Activated naive CD4-positive, alpha-beta T cell treated with anti-CD3 and anti-CD28 coated beads for 36 hours (primary cell): ENCODE data around the gene YEATS2. TPM values are rescaled to one million over a fixed set of nuclear protein-coding genes. Genes with fewer than 3 reads are reported as not detected.
"Not testable (repeated sequence)": the region's sequence is repeated elsewhere in the genome, so short reads cannot be mapped to it uniquely, and the experiment has no call there.

Experiments used
- CTCF ChIA-PET: fragments of 350-600 bp; sonication (Branson Sonifier 250); formaldehyde crosslinking; loops from one replicate; lab custom pipeline; 2021; ENCODE audit warnings: antibody characterized with exemption; lab: Charles Lee
- DNase-seq: peaks from one replicate; pipeline ENCODE4 v3.0.0-alpha.2; 2020
- H3K27ac Mint-ChIP-seq: one replicate; pipeline ENCODE4 v1.8.0; 2021; ENCODE audit warnings: mild to moderate bottlenecking, mixed read lengths
- H3K27me3 Mint-ChIP-seq: one replicate; pipeline ENCODE4 v1.8.0; 2021; ENCODE audit warnings: low read depth, mixed read lengths
- H3K36me3 Mint-ChIP-seq: one replicate; pipeline ENCODE4 v1.8.0; 2021; ENCODE audit warnings: low read depth, mixed read lengths
- H3K4me1 Mint-ChIP-seq: one replicate; pipeline ENCODE4 v1.8.0; 2021; ENCODE audit warnings: low read depth, mixed read lengths
- H3K4me3 Mint-ChIP-seq: one replicate; pipeline ENCODE4 v1.8.0; 2021; ENCODE audit warnings: mild to moderate bottlenecking, moderate library complexity, mixed read lengths
- H3K9me3 Mint-ChIP-seq: one replicate; pipeline ENCODE4 v1.8.0; 2021; ENCODE audit warnings: mixed read lengths
- intact Hi-C: fragments of 100-400 bp; cut with micrococcal nuclease; formaldehyde crosslinking; loops from one replicate; pipeline ENCODE4 v1.15.1; 2023
- total RNA-seq, 2 experiments: library from RNA; stranded (reverse); gene quantifications; one replicate each; pipeline ENCODE4 v1.2.3, GENCODE V29; 2021

YEATS2 gene
- total RNA-seq = 10 to 100 TPM; 38.1 to 39.0 TPM

- Mint-ChIP-seq H3K27me3 (no peaks in the 10 kb centered on the region), H3K36me3 (peaks cover 16% of the 10 kb centered on the region), H3K27ac (peak within 1 kb of the TSS; percentile 91), H3K9me3 (no peaks in the 10 kb centered on the region), H3K4me1 (peaks cover 28% of the 10 kb centered on the region), H3K4me3 (peak within 1 kb of the TSS; percentile 80)
- DNase-seq = peak; percentile 79
- intact Hi-C loops = loop anchor here (1.0 to 5.0 kb wide), 7 partner anchors 61 to 552 kb away; partner anchors contain the start of genes EEF1AKMT4, KLHL6 and MCF2L2
- CTCF ChIA-PET = interaction anchor here (0.6 to 1.2 kb wide), 4 partner anchors 62 to 106 kb away, joined by 3 to 5 read pairs (median 4); no protein-coding TSS in a partner anchor
Observed at GRCh38 chr3:183697610-183698317, at the start of gene YEATS2. YEATS2 (plus strand) TSS chr3:183697797; CDS start chr3:183715163, 17,366 bp downstream.

- CTCF ChIA-PET = interaction anchor here (1.1 kb wide), 1 partner anchor 11 kb away, joined by 3 read pairs; no protein-coding TSS in a partner anchor
- intact Hi-C loops = no loop called here
- Mint-ChIP-seq H3K4me1 (no peaks in the 10 kb centered on the region), H3K36me3 (peaks cover 48% of the 10 kb centered on the region), H3K4me3 (no peak overlapping the region), H3K27me3 (no peaks in the 10 kb centered on the region), H3K9me3 (peaks cover 25% of the 10 kb centered on the region), H3K27ac (no peak overlapping the region)
- DNase-seq = no peak
Observed at GRCh38 chr3:183650554-183650953, 47.0 kb upstream of the YEATS2 start.

GRCh38 chr3:183653209-183654064 is 44.2 kb upstream of the YEATS2 start:
- H3K27me3 Mint-ChIP-seq = no peaks in the 10 kb centered on the region
- CTCF ChIA-PET = no interaction called here
- H3K9me3 Mint-ChIP-seq = peaks cover 27% of the 10 kb centered on the region
- peaks cover 5% of the 10 kb centered on the region for H3K4me1 Mint-ChIP-seq
- peak; percentile 15 for DNase-seq
- intact Hi-C loops = no loop called here
- no peak overlapping the region for H3K27ac Mint-ChIP-seq
- peaks cover 56% of the 10 kb centered on the region for H3K36me3 Mint-ChIP-seq
- H3K4me3 Mint-ChIP-seq = no peak overlapping the region

GRCh38 chr3:183654727-183655126 is 42.9 kb upstream of the YEATS2 start:
- peaks cover 13% of the 10 kb centered on the region for H3K4me1 Mint-ChIP-seq
- H3K4me3 Mint-ChIP-seq = no peak overlapping the region
- intact Hi-C loops = no loop called here
- CTCF ChIA-PET = interaction anchor here (1.4 kb wide), 1 partner anchor 113 kb away, joined by 4 read pairs; no protein-coding TSS in a partner anchor
- H3K9me3 Mint-ChIP-seq = peaks cover 27% of the 10 kb centered on the region
- no peak for DNase-seq
- H3K27me3 Mint-ChIP-seq = no peaks in the 10 kb centered on the region
- H3K36me3 Mint-ChIP-seq = peaks cover 54% of the 10 kb centered on the region
- no peak overlapping the region for H3K27ac Mint-ChIP-seq

GRCh38 chr3:183662099-183662498 is 35.5 kb upstream of the YEATS2 start:
- H3K27me3 Mint-ChIP-seq = no peaks in the 10 kb centered on the region
- CTCF ChIA-PET = interaction anchor here (1.0 to 1.2 kb wide), 2 partner anchors 54 to 223 kb away, joined by 3 read pairs; partner anchors contain the start of gene PARL
- no peak for DNase-seq
- peaks cover 16% of the 10 kb centered on the region for H3K36me3 Mint-ChIP-seq
- H3K4me3 Mint-ChIP-seq = no peak overlapping the region
- no peak overlapping the region for H3K27ac Mint-ChIP-seq
- intact Hi-C loops = no loop called here
- peaks cover 23% of the 10 kb centered on the region for H3K4me1 Mint-ChIP-seq
- no peaks in the 10 kb centered on the region for H3K9me3 Mint-ChIP-seq

GRCh38 chr3:183664913-183665381 is 32.6 kb upstream of the YEATS2 start:
- no peak overlapping the region for H3K4me3 Mint-ChIP-seq
- no peaks in the 10 kb centered on the region for H3K9me3 Mint-ChIP-seq
- H3K27ac Mint-ChIP-seq = no peak overlapping the region
- no peak for DNase-seq
- intact Hi-C loops = no loop called here
- H3K36me3 Mint-ChIP-seq = peaks cover 13% of the 10 kb centered on the region
- H3K27me3 Mint-ChIP-seq = no peaks in the 10 kb centered on the region
- H3K4me1 Mint-ChIP-seq = peaks cover 14% of the 10 kb centered on the region
- CTCF ChIA-PET = interaction anchor here (0.7 kb wide), 1 partner anchor 255 kb away, joined by 3 read pairs; no protein-coding TSS in a partner anchor

- CTCF ChIA-PET = no interaction called here
- peaks cover 4% of the 10 kb centered on the region for H3K4me1 Mint-ChIP-seq
Observed at GRCh38 chr3:183680061-183680460, 17.5 kb upstream of the YEATS2 start.

GRCh38 chr3:183687705-183688104 is 9.9 kb upstream of the YEATS2 start:
- intact Hi-C loops = no loop called here
- H3K27ac Mint-ChIP-seq = no peak overlapping the region
- H3K4me1 Mint-ChIP-seq = no peaks in the 10 kb centered on the region
- H3K9me3 Mint-ChIP-seq = no peaks in the 10 kb centered on the region
- H3K36me3 Mint-ChIP-seq = no peaks in the 10 kb centered on the region
- H3K27me3 Mint-ChIP-seq = no peaks in the 10 kb centered on the region
- CTCF ChIA-PET = no interaction called here
- no peak overlapping the region for H3K4me3 Mint-ChIP-seq
- no peak for DNase-seq

More at GRCh38 chr3:183680061-183680460, 17.5 kb upstream of the YEATS2 start:
- no peaks in the 10 kb centered on the region for H3K36me3 Mint-ChIP-seq
- no peak for DNase-seq
- intact Hi-C loops = no loop called here
- H3K9me3 Mint-ChIP-seq = no peaks in the 10 kb centered on the region
- H3K27ac Mint-ChIP-seq = no peak overlapping the region
- no peak overlapping the region for H3K4me3 Mint-ChIP-seq
- H3K27me3 Mint-ChIP-seq = no peaks in the 10 kb centered on the region

GRCh38 chr3:183688874-183689273 is 8.7 kb upstream of the YEATS2 start:
- Mint-ChIP-seq H3K27me3 (no peaks in the 10 kb centered on the region), H3K9me3 (no peaks in the 10 kb centered on the region), H3K4me3 (no peak overlapping the region), H3K27ac (no peak overlapping the region), H3K4me1 (no peaks in the 10 kb centered on the region), H3K36me3 (no peaks in the 10 kb centered on the region)
- DNase-seq = no peak
- intact Hi-C loops = no loop called here
- CTCF ChIA-PET = interaction anchor here (0.6 kb wide), 1 partner anchor 209 kb away, joined by 3 read pairs; no protein-coding TSS in a partner anchor

GRCh38 chr3:183689621-183690020 is 8.0 kb upstream of the YEATS2 start:
- H3K27ac Mint-ChIP-seq, DNase-seq, H3K36me3 Mint-ChIP-seq, H3K4me1 Mint-ChIP-seq, H3K4me3 Mint-ChIP-seq, H3K9me3 Mint-ChIP-seq, intact Hi-C loops, H3K27me3 Mint-ChIP-seq: not testable (repeated sequence)
- CTCF ChIA-PET = interaction anchor here (0.6 to 1.1 kb wide), 2 partner anchors 77 to 210 kb away, joined by 3 read pairs; no protein-coding TSS in a partner anchor

GRCh38 chr3:183690402-183690995 is 7.1 kb upstream of the YEATS2 start:
- Mint-ChIP-seq H3K4me3 (no peak overlapping the region), H3K27ac (no peak overlapping the region), H3K4me1 (no peaks in the 10 kb centered on the region), H3K27me3 (no peaks in the 10 kb centered on the region), H3K9me3 (no peaks in the 10 kb centered on the region), H3K36me3 (no peaks in the 10 kb centered on the region)
- intact Hi-C loops = no loop called here
- CTCF ChIA-PET = interaction anchor here (1.1 kb wide), 1 partner anchor 76 kb away, joined by 3 read pairs; no protein-coding TSS in a partner anchor
- no peak for DNase-seq

- CTCF ChIA-PET = no interaction called here
- intact Hi-C loops = no loop called here
Observed at GRCh38 chr3:183692436-183692835, 5.2 kb upstream of the YEATS2 start.

More at GRCh38 chr3:183692436-183692835, 5.2 kb upstream of the YEATS2 start:
- H3K27ac Mint-ChIP-seq = no peak overlapping the region
- no peaks in the 10 kb centered on the region for H3K27me3 Mint-ChIP-seq
- no peak overlapping the region for H3K4me3 Mint-ChIP-seq
- H3K9me3 Mint-ChIP-seq = no peaks in the 10 kb centered on the region
- no peak for DNase-seq
- peaks cover 5% of the 10 kb centered on the region for H3K4me1 Mint-ChIP-seq
- H3K36me3 Mint-ChIP-seq = no peaks in the 10 kb centered on the region
